Dedifferentiated amniotic fluid mesenchymal stem cell (primary cell): ENCODE data around the gene ARHGAP21.
"Not testable (repeated sequence)": the region's sequence is repeated elsewhere in the genome, so short reads cannot be mapped to it uniquely, and the experiment has no call there.

Source experiments
- DNase-seq: peaks from one replicate; pipeline ENCODE4 v3.0.0-alpha.2; 2016; ENCODE audit errors: extremely low spot score

Gene ARHGAP21

GRCh38 chr10:24723788-24724380 lies at the start of gene ARHGAP21:
TSS of gene ARHGAP21 (minus strand) at chr10:24723887. CDS start at chr10:24721899, 1,988 bp downstream.
- peak; percentile 55 for DNase-seq

- no peak for DNase-seq
These were observed 48.4 kb upstream of the ARHGAP21 start for GRCh38 chr10:24771943-24772694.

- not testable (repeated sequence) for DNase-seq
These were observed 41.3 kb upstream of the ARHGAP21 start for GRCh38 chr10:24764991-24765390.

- peak; percentile 48 for DNase-seq
These were observed 39.4 kb upstream of the ARHGAP21 start for GRCh38 chr10:24762966-24763623.

GRCh38 chr10:24762161-24762924 lies 38.7 kb upstream of the ARHGAP21 start:
- no peak for DNase-seq

- DNase-seq: no peak
These were observed 36.0 kb upstream of the ARHGAP21 start for GRCh38 chr10:24759672-24760071.

- DNase-seq: not testable (repeated sequence)
These were observed 34.6 kb upstream of the ARHGAP21 start for GRCh38 chr10:24758254-24758653.

GRCh38 chr10:24756283-24756682 lies 32.6 kb upstream of the ARHGAP21 start:
- DNase-seq: no peak

- DNase-seq: no peak
These were observed 28.0 kb upstream of the ARHGAP21 start for GRCh38 chr10:24751716-24752115.

- no peak for DNase-seq
These were observed 27.0 kb upstream of the ARHGAP21 start for GRCh38 chr10:24750695-24751094.

GRCh38 chr10:24748214-24748613 lies 24.5 kb upstream of the ARHGAP21 start:
- DNase-seq: no peak

- no peak for DNase-seq
These were observed 21.3 kb upstream of the ARHGAP21 start for GRCh38 chr10:24744946-24745345.

- no peak for DNase-seq
These were observed 17.0 kb upstream of the ARHGAP21 start for GRCh38 chr10:24740714-24741113.

GRCh38 chr10:24737001-24737400 lies 13.3 kb upstream of the ARHGAP21 start:
- DNase-seq: no peak

- DNase-seq: no peak
These were observed 8.3 kb upstream of the ARHGAP21 start for GRCh38 chr10:24731942-24732341.

GRCh38 chr10:24730811-24731210 lies 7.1 kb upstream of the ARHGAP21 start:
- no peak for DNase-seq

- no peak for DNase-seq
These were observed 4.1 kb upstream of the ARHGAP21 start for GRCh38 chr10:24727786-24728185.

GRCh38 chr10:24726626-24727025 lies 2.9 kb upstream of the ARHGAP21 start:
- no peak for DNase-seq

- not testable (repeated sequence) for DNase-seq
These were observed 2.3 kb upstream of the ARHGAP21 start for GRCh38 chr10:24726029-24726428.

- DNase-seq: peak; percentile 97
These were observed 918 bp upstream of the ARHGAP21 start for GRCh38 chr10:24724381-24725228.

- no peak for DNase-seq
These were observed 300 bp downstream of the ARHGAP21 start for GRCh38 chr10:24723386-24723787.
